Parathyroid adenoma (tissue), 2 donors: ENCODE data around the gene FGGY.
A peak's percentile ranks its signal among the peaks of the same experiment; 100 is the strongest.

ENCODE experiments used
- H2AFZ ChIP-seq: fragments of 300-600 bp; sonication (generic); one replicate; pipeline ENCODE4 v1.7.0; 2017; ENCODE audit warnings: antibody characterized with exemption, mild to moderate bottlenecking
- H3K27ac ChIP-seq: fragments of 300-600 bp; sonication (generic); one replicate; pipeline ENCODE4 v1.7.0; 2017
- H3K27me3 ChIP-seq: fragments of 300-600 bp; sonication (generic); one replicate; pipeline ENCODE4 v1.7.0; 2017; ENCODE audit warnings: low read length; ENCODE audit not compliant: control insufficient read depth, insufficient read depth
- H3K36me3 ChIP-seq: fragments of 300-600 bp; sonication (generic); one replicate; pipeline ENCODE4 v1.7.0; 2017; ENCODE audit warnings: low read length; ENCODE audit not compliant: control insufficient read depth, insufficient read depth
- H3K4me1 ChIP-seq: fragments of 300-600 bp; sonication (generic); one replicate; pipeline ENCODE4 v1.7.0; 2017; ENCODE audit warnings: control low read depth
- H3K4me2 ChIP-seq: fragments of 300-600 bp; sonication (generic); one replicate; pipeline ENCODE4 v1.7.0; 2017; ENCODE audit warnings: low read length
- H3K4me3 ChIP-seq: fragments of 300-600 bp; sonication (generic); one replicate; pipeline ENCODE4 v1.7.0; 2017; ENCODE audit warnings: low read depth, low read length
- H3K79me2 ChIP-seq: fragments of 300-600 bp; sonication (generic); one replicate; pipeline ENCODE4 v1.7.0; 2017; ENCODE audit warnings: control low read depth
- H3K9ac ChIP-seq: fragments of 300-600 bp; sonication (generic); one replicate; pipeline ENCODE4 v1.7.0; 2017; ENCODE audit warnings: mild to moderate bottlenecking
- H3K9me3 ChIP-seq: fragments of 300-600 bp; sonication (generic); one replicate; pipeline ENCODE4 v1.7.0; 2017; ENCODE audit warnings: low read length; ENCODE audit not compliant: control insufficient read depth
- CTCF ChIP-seq: fragments of 300-600 bp; sonication (generic); IDR thresholded peaks from one replicate; pipeline ENCODE4 v1.7.0; 2017; ENCODE audit warnings: antibody characterized with exemption, mild to moderate bottlenecking
- donor health status: primary hyperparathyroidism.

FGGY gene

GRCh38 chr1:59316497-59317128, 19.7 kb downstream of the FGGY start:
- Histone ChIP-seq H3K79me2 (no peaks in the 10 kb centered on the region), H2AFZ (peak overlapping the region; percentile 33), H3K9me3 (no peaks in the 10 kb centered on the region), H3K9ac (no peak overlapping the region), H3K36me3 (no peaks in the 10 kb centered on the region), H3K27me3 (no peaks in the 10 kb centered on the region), H3K27ac (no peak overlapping the region), H3K4me2 (no peak overlapping the region), H3K4me1 (no peaks in the 10 kb centered on the region), H3K4me3 (no peak overlapping the region)
- no peak for TF ChIP-seq CTCF

- Histone ChIP-seq H3K4me1 (no peaks in the 10 kb centered on the region), H3K4me3 (no peak overlapping the region), H3K4me2 (no peak overlapping the region), H3K27ac (no peak overlapping the region), H3K27me3 (no peaks in the 10 kb centered on the region), H3K79me2 (no peaks in the 10 kb centered on the region), H3K36me3 (no peaks in the 10 kb centered on the region), H3K9ac (no peak overlapping the region), H3K9me3 (no peaks in the 10 kb centered on the region), H2AFZ (no peak overlapping the region)
- no peak for TF ChIP-seq CTCF
Measured at GRCh38 chr1:59317343-59317742, 20.4 kb downstream of the FGGY start.

- H2AFZ ChIP-seq: no peak overlapping the region
- H3K4me2 ChIP-seq: no peak overlapping the region
- no peaks in the 10 kb centered on the region for H3K27me3 ChIP-seq
- no peaks in the 10 kb centered on the region for H3K4me1 ChIP-seq
- no peak overlapping the region for H3K27ac ChIP-seq
- no peak for TF ChIP-seq CTCF
- H3K4me3 ChIP-seq: no peak overlapping the region
- H3K9ac ChIP-seq: no peak overlapping the region
- no peaks in the 10 kb centered on the region for H3K9me3 ChIP-seq
- no peaks in the 10 kb centered on the region for H3K36me3 ChIP-seq
- H3K79me2 ChIP-seq: no peaks in the 10 kb centered on the region
Measured at GRCh38 chr1:59317780-59318179, 20.9 kb downstream of the FGGY start.

GRCh38 chr1:59318271-59318860, 21.5 kb downstream of the FGGY start:
- Histone ChIP-seq H3K4me3 (no peak overlapping the region), H2AFZ (no peak overlapping the region), H3K9ac (no peak overlapping the region), H3K4me2 (no peak overlapping the region), H3K27ac (no peak overlapping the region), H3K4me1 (no peaks in the 10 kb centered on the region), H3K79me2 (no peaks in the 10 kb centered on the region), H3K27me3 (no peaks in the 10 kb centered on the region), H3K9me3 (no peaks in the 10 kb centered on the region), H3K36me3 (no peaks in the 10 kb centered on the region)
- no peak for TF ChIP-seq CTCF

GRCh38 chr1:59322394-59322793, 25.5 kb downstream of the FGGY start:
- no peaks in the 10 kb centered on the region for H3K27me3 ChIP-seq
- H3K27ac ChIP-seq: no peak overlapping the region
- no peak for TF ChIP-seq CTCF
- H3K4me2 ChIP-seq: no peak overlapping the region
- H3K4me1 ChIP-seq: no peaks in the 10 kb centered on the region
- H3K9me3 ChIP-seq: no peaks in the 10 kb centered on the region
- H3K4me3 ChIP-seq: no peak overlapping the region
- H3K79me2 ChIP-seq: no peaks in the 10 kb centered on the region
- H3K9ac ChIP-seq: no peak overlapping the region
- no peaks in the 10 kb centered on the region for H3K36me3 ChIP-seq
- H2AFZ ChIP-seq: no peak overlapping the region
